Transverse colon (tissue), 4 donors: ENCODE results near the gene RNF121.

Experiments used
- CTCF ChIP-seq, 5 experiments: fragments of 200-600 bp in 3 of 5; fragments of 450-650 bp in 2 of 5; sonication (generic) in 3 of 5; IDR thresholded peaks; 1 replicate in 2 of 5; 2 replicates in 3 of 5; pipeline ENCODE4 v1.5.1; 2016 to 2017; ENCODE audit warnings: antibody characterized with exemption in 5 of 5, inconsistent platforms in 3 of 5, mild to moderate bottlenecking in 2 of 5, moderate library complexity in 1 of 5
- EP300 ChIP-seq: sonication (generic); formaldehyde crosslinking; IDR thresholded peaks from one replicate; pipeline ENCODE4 v1.6.1; 2017; ENCODE audit warnings: antibody characterized with exemption, low read depth
- POLR2A ChIP-seq: fragments of 450-650 bp; IDR thresholded peaks from one replicate; pipeline ENCODE4 v1.6.1; 2016; ENCODE audit warnings: antibody characterized with exemption, mild to moderate bottlenecking, moderate library complexity
- POLR2AphosphoS5 ChIP-seq, 3 donors: sonication (generic); formaldehyde crosslinking; IDR thresholded peaks; one replicate each; pipeline ENCODE4 v1.6.1; 2016; ENCODE audit warnings: antibody characterized with exemption in 3 of 3

- TF ChIP-seq CTCF (IDR thresholded peaks at IDR 0.05) (no peak), POLR2A (no peak), POLR2AphosphoS5 (IDR thresholded peaks at IDR 0.05) (no peak), EP300 (no peak)
Observed at GRCh38 chr11:71979094-71979493, 50.2 kb downstream of the RNF121 start.
